Lung microvascular endothelial cell (primary cell): ENCODE data around the gene RAD51AP1. TPM values are rescaled to one million over a fixed set of nuclear protein-coding genes. Genes with fewer than 3 reads are reported as not detected.

ENCODE experiments used
- DNase-seq, 2 donors: peaks; one replicate each; pipeline versions ENCODE4 v3.0.0 to v3.0.0-alpha.2; 2010; ENCODE audit warnings: low read depth in 2 of 2
- total RNA-seq: library from RNA; depleted of rRNA; stranded (reverse); fragments of >200 nt; gene quantifications from 2 replicates; pipeline ENCODE4 v1.2.1, GENCODE V29; 2014

Gene RAD51AP1
- total RNA-seq, 1 donor from 2014 or later = 2.4 TPM

GRCh38 chr12:4545195-4545594 lies 6.5 kb downstream of the RAD51AP1 start:
- peak in 1 of 2 donors; percentile 12 for DNase-seq

- no peak for DNase-seq
These were observed 13.5 kb downstream of the RAD51AP1 start for GRCh38 chr12:4552191-4552590.

GRCh38 chr12:4553943-4554342 lies 15.3 kb downstream of the RAD51AP1 start:
- DNase-seq = no peak

GRCh38 chr12:4555804-4556203 lies 17.1 kb downstream of the RAD51AP1 start:
- DNase-seq = no peak

- no peak for DNase-seq
These were observed 18.2 kb downstream of the RAD51AP1 start for GRCh38 chr12:4556735-4557530.

- DNase-seq = no peak
These were observed 18.9 kb downstream of the RAD51AP1 start for GRCh38 chr12:4557586-4557985.

GRCh38 chr12:4558171-4558570 lies 19.5 kb downstream of the RAD51AP1 start:
- DNase-seq = no peak

- peak; percentile 70 to 75 for DNase-seq
These were observed 23.5 kb downstream of the RAD51AP1 start, which contains the start of gene DYRK4 for GRCh38 chr12:4562034-4562657. TSS of gene DYRK4 (plus strand) at chr12:4562208. CDS start at chr12:4562246, 38 bp downstream.

- DNase-seq = no peak
These were observed 24.6 kb downstream of the RAD51AP1 start for GRCh38 chr12:4563336-4563735.

GRCh38 chr12:4564818-4565217 lies 26.1 kb downstream of the RAD51AP1 start:
- DNase-seq = no peak

GRCh38 chr12:4566474-4566873 lies 27.8 kb downstream of the RAD51AP1 start:
- no peak for DNase-seq

- DNase-seq = peak; percentile 9 to 23
These were observed 28.6 kb downstream of the RAD51AP1 start for GRCh38 chr12:4567073-4567881.

- DNase-seq = no peak
These were observed 30.6 kb downstream of the RAD51AP1 start for GRCh38 chr12:4569261-4569660.

- DNase-seq = peak; percentile 68 to 99
These were observed 34.0 kb downstream of the RAD51AP1 start for GRCh38 chr12:4572680-4573079.

GRCh38 chr12:4579305-4580102 lies 40.8 kb downstream of the RAD51AP1 start:
- peak; percentile 70 to 77 for DNase-seq

GRCh38 chr12:4580281-4580688 lies 41.6 kb downstream of the RAD51AP1 start:
- DNase-seq = no peak

GRCh38 chr12:4584281-4584680 lies 45.6 kb downstream of the RAD51AP1 start:
- no peak for DNase-seq

- DNase-seq = no peak
These were observed 46.2 kb downstream of the RAD51AP1 start for GRCh38 chr12:4584896-4585295.

- no peak for DNase-seq
These were observed 47.8 kb downstream of the RAD51AP1 start for GRCh38 chr12:4586500-4586899.

- DNase-seq = no peak
These were observed 48.4 kb downstream of the RAD51AP1 start for GRCh38 chr12:4587108-4587507.

GRCh38 chr12:4588916-4589315 lies 50.2 kb downstream of the RAD51AP1 start:
- no peak for DNase-seq
